Small intestine (tissue), 7 donors: Measurements from ENCODE around the gene OR10H2. TPM values are rescaled to one million over a fixed set of nuclear protein-coding genes. Genes with fewer than 3 reads are reported as not detected.
"Not testable (repeated sequence)": the region's sequence is repeated elsewhere in the genome, so short reads cannot be mapped to it uniquely, and the experiment has no call there.

Experiments
- DNase-seq, 2 donors: peaks; one replicate each; pipeline versions ENCODE4 v3.0.0 to v3.0.0-alpha.2; 2013
- FAIRE-seq: peaks from 2 replicates; lab custom pipeline; 2012; peaks lifted over from hg19 to GRCh38; lab: Jason Lieb, UNC
- H3K27ac ChIP-seq, 3 donors: one replicate each; pipeline ENCODE4 v1.5.1; 2013; ENCODE audit warnings: low read length in 2 of 3, mild to moderate bottlenecking in 2 of 3, control low read depth in 1 of 3, inconsistent platforms in 1 of 3, low read depth in 1 of 3, moderate library complexity in 1 of 3
- H3K27me3 ChIP-seq, 3 donors: one replicate each; pipeline ENCODE4 v1.6.1; 2013; ENCODE audit warnings: low read length in 3 of 3, inconsistent platforms in 1 of 3; ENCODE audit not compliant: control insufficient read depth in 3 of 3, insufficient read depth in 3 of 3
- H3K36me3 ChIP-seq, 3 donors: one replicate each; pipeline ENCODE4 v1.6.1; 2013; ENCODE audit warnings: low read length in 3 of 3, inconsistent platforms in 1 of 3, low read depth in 1 of 3, mild to moderate bottlenecking in 1 of 3, moderate library complexity in 1 of 3; ENCODE audit not compliant: control insufficient read depth in 3 of 3, insufficient read depth in 2 of 3
- H3K4me1 ChIP-seq, 3 donors: one replicate each; pipeline ENCODE4 v1.6.1; 2013; ENCODE audit warnings: low read length in 2 of 3, inconsistent platforms in 1 of 3, low read depth in 1 of 3, mild to moderate bottlenecking in 1 of 3, moderate library complexity in 1 of 3; ENCODE audit not compliant: control insufficient read depth in 3 of 3, insufficient read depth in 2 of 3
- H3K4me3 ChIP-seq, 3 donors: one replicate each; pipeline ENCODE4 v1.5.1; 2013; ENCODE audit warnings: low read length in 3 of 3, control low read depth in 1 of 3, inconsistent platforms in 1 of 3, low read depth in 1 of 3, mild to moderate bottlenecking in 1 of 3, moderate library complexity in 1 of 3
- H3K9me3 ChIP-seq, 2 donors: one replicate each; pipeline ENCODE4 v1.6.1; 2013; ENCODE audit warnings: low read depth in 1 of 2, low read length in 1 of 2; ENCODE audit not compliant: control insufficient read depth in 2 of 2, insufficient read depth in 1 of 2
- WGBS, 3 donors: extraction: QIAGEN DNeasy Blood & Tissue Kit; methylation state at CpG; one replicate each; pipeline ENCODE4 v1.1.7; 2013; 5-methylcytosine and 5-hydroxymethylcytosine counted together
- polyA plus RNA-seq, 4 donors: library from polyadenylated mRNA; stranded (reverse) in 3 of 4; unstranded in 1 of 4; fragments of 200-250 nt in 3 of 4; fragments of 120-200 nt in 1 of 4; gene quantifications; one replicate each; pipeline versions ENCODE4 v1.2.1 to v1.2.3, GENCODE V29; 2013
- donor health status: healthy with polysubstance abuse.
- donor health status: control.
- donor health status: control.
- donor health status: Bipolar disorder and iron deficiency.
- donor health status: healthy.

OR10H2 gene
- polyA plus RNA-seq, 4 donors, result not detected

DNA sequence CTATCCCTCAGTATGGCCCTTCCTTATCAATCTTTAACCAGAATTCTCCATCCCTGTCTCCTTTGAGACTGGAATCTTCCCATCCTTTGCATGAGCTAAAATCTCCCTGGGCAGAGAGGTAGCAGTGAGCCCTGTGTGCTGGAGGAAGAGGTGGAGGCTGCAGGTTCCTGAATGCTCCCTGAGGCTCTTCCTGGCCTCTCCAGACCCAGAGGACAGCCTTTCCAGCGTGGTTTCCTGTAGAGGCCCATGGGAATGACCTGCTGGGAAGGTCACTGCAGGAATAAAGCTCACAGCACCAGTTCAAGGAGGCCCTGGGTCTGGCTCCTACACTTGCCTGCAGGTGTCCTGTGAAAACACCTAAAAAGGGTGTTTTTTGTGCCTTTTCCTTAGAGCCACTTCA is 4.6 kb downstream of the OR10H2 start:
- no peak for FAIRE-seq
- no peak for DNase-seq
- H3K4me1 ChIP-seq, result no peaks in the 10 kb centered on the region
- no peaks in the 10 kb centered on the region for H3K9me3 ChIP-seq
- H3K27ac ChIP-seq, result no peak overlapping the region
- H3K36me3 ChIP-seq, result no peaks in the 10 kb centered on the region
- H3K4me3 ChIP-seq, result no peak overlapping the region
- whole genome bisulfite sequencing, 3 donors, result 14 to 33% (median 16%) methylated on average over 1 of the region's 1 CpG
- H3K27me3 ChIP-seq, result no peaks in the 10 kb centered on the region

DNA sequence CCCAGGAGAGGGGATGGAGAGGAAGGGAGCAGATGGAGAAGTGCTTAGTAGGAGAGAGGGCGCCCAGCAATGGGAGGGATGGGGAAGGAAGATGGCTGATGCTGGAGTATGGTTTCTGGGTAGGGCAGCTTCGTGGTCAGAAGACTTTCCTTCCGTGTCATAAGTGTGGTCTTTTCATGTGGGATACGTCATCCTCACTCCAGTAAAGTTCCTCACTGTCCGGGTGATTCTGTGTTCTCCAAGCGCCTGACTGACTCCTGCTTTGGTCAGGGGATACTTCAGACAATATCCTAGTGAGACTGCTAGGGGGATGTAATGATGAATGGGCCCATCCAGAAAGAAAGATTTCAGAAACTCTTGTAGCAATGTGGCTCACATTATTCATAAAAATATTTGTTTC is 6.1 kb downstream of the OR10H2 start:
- H3K27me3 ChIP-seq, result no peaks in the 10 kb centered on the region
- no peaks in the 10 kb centered on the region for H3K9me3 ChIP-seq
- no peak for FAIRE-seq
- no peak for DNase-seq
- H3K4me1 ChIP-seq, result no peaks in the 10 kb centered on the region
- H3K36me3 ChIP-seq, result no peaks in the 10 kb centered on the region
- WGBS, 3 donors, result 62 to 68% (median 67%) methylated on average over 6 of the region's 6 CpGs
- no peak overlapping the region for H3K27ac ChIP-seq
- H3K4me3 ChIP-seq, result no peak overlapping the region

DNA sequence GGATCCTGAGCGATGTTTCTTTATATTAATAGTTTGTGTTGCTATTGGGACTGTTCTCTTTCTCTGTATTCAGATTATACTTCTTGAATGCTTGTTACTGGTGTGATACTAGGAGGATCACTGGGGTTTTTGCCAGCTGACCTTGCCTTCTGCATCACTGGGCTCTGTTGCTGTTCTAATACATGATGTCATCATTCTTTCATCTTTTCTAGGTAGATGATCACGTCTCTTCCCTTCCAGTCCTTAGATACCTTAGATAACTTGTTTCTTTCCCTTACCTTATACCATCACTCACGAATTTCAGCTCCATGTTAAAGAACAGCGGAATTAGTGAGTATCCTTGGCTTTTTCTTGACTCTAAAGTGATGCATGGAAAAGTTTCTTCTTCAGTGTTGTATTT is 9.9 kb downstream of the OR10H2 start, which contains the start of gene OR10H3:
Gene OR10H3 (plus strand): TSS at position 264 of the 400 bp plus-strand sequence. CDS start 3,408 bp downstream, outside the sequence.
- Histone ChIP-seq H3K27me3 (no peaks in the 10 kb centered on the region), H3K9me3 (peaks cover 3 to 4% of the 10 kb centered on the region in 2 donors), H3K4me1 (no peaks in the 10 kb centered on the region), H3K4me3 (no peak within 1 kb of the TSS), H3K36me3 (no peaks in the 10 kb centered on the region), H3K27ac (no peak within 1 kb of the TSS)
- WGBS, 3 donors, result 59 to 63% (median 60%) methylated on average over 4 of the region's 4 CpGs
- FAIRE-seq (no peak), DNase-seq (no peak)

DNA sequence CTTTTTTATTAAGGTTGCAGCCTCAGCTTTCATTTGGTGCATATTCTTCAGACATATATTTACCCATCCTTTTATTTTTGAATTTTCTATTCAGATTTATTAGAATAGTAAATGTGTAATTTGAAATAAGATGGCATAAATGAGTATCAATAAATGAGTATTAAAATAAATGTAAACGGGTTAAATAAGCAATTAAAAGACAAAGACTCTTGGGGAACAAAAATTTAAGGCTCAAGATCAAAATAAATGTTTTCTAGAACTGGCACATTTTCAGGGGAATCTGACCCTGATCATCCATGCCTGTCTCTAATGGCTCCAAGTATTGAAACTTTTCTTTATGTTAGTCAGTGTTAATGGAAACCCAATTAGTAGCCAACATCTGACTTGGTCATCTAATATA is 13.0 kb downstream of the OR10H2 start:
- no peak overlapping the region for H3K4me3 ChIP-seq
- 64 to 74% (median 70%) methylated on average over 1 of the region's 1 CpG for WGBS, 3 donors
- no peak overlapping the region for H3K27ac ChIP-seq

DNA sequence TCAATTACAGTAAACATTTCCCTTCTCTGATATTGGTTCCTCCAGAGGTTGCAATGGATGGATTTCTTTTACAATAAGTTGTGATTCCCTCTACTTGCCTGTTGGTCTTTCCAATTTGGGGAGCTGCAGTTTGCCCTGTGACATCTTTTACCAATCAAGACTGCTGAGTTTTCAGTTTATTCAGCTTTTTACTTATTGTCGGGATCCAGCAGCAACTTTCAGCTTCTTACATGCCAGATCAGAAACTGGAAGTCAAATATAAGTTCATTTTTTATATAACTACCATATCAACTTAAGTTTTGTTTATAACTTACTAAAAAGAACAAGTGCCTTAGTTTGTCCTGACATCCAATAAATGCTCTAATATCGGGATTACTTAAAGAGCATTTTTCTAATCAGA is 20.4 kb downstream of the OR10H2 start:
- Histone ChIP-seq H3K4me3 (no peak overlapping the region), H3K4me1 (no peaks in the 10 kb centered on the region), H3K9me3 (no peaks in the 10 kb centered on the region), H3K27me3 (peaks cover 0 to 6% (median 2%) of the 10 kb centered on the region in 3 donors), H3K27ac (no peak overlapping the region), H3K36me3 (no peaks in the 10 kb centered on the region)
- DNase-seq (no peak), FAIRE-seq (no peak)
- WGBS, 3 donors, result 71 to 86% (median 79%) methylated on average over 2 of the region's 2 CpGs

More for the DNA sequence above, 13.0 kb downstream of the OR10H2 start:
- no peak for FAIRE-seq
- H3K36me3 ChIP-seq, result no peaks in the 10 kb centered on the region
- peaks cover 3 to 4% of the 10 kb centered on the region in 2 donors for H3K9me3 ChIP-seq
- DNase-seq, result no peak
- H3K27me3 ChIP-seq, result no peaks in the 10 kb centered on the region
- no peaks in the 10 kb centered on the region for H3K4me1 ChIP-seq

DNA sequence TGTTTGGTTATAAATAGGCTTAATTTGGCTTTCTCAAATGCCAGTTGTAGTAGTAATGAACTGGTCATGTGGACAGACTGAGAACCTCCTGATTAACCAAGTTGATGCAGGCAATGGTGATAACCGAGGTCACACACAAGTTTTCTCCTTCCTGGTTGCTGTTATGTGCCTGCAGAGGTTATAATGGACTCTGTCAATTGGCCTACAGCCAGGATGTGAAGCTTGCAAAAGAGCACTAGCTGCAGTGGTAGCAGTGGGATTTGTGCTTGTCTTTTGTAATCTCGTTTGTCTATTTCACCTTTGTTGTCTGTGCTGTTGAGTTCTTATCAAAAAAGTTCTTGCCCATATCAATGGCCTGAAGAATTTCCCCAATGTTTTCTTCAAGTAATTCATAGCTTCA is 30.6 kb downstream of the OR10H2 start:
- DNase-seq (peak in 1 of 2 donors; percentile 41), FAIRE-seq (no peak)
- Histone ChIP-seq H3K4me1 (no peaks in the 10 kb centered on the region), H3K4me3 (no peak overlapping the region), H3K27ac (no peak overlapping the region), H3K36me3 (no peaks in the 10 kb centered on the region), H3K9me3 (no peaks in the 10 kb centered on the region), H3K27me3 (no peaks in the 10 kb centered on the region)
- 13 to 45% (median 34%) methylated on average over 2 of the region's 2 CpGs for WGBS, 3 donors

DNA sequence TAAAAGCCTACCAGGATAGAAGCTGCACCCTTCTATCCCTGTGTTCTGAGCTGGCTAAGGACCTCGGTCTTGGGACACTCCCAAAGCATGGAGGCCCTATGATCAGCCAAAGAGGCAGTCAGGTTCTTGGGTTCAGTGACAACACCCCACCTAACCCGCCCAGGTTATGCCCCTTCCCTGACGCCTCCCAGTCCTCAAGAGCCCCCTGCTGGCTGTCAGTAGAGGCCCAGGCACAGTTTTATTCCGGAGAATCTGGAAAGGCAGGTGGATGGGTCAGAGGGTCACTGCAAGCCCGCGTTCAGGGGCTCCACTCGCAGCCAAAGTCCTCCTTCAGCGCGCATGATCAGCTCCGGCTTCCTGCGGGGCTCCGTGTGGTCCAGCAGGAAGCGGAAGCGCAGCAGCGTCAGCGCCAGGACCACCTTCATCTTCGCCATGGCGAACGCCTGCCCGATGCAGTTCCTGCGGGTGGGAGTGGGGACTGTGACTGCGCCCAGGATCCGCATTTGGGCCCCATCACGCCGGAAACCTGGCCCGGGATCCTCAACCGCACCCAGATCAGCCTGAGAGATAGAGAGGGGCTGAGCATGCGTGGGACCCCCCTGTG is 32.2 kb downstream of the OR10H2 start:
- Histone ChIP-seq H3K4me3 (no peak overlapping the region), H3K9me3 (no peaks in the 10 kb centered on the region), H3K27me3 (no peaks in the 10 kb centered on the region), H3K4me1 (no peaks in the 10 kb centered on the region), H3K36me3 (no peaks in the 10 kb centered on the region), H3K27ac (no peak overlapping the region)
- DNase-seq (peak; percentile 22 to 43), FAIRE-seq (no peak)
- WGBS, 3 donors, result 30 to 36% (median 33%) methylated on average over 28 of the region's 28 CpGs

DNA sequence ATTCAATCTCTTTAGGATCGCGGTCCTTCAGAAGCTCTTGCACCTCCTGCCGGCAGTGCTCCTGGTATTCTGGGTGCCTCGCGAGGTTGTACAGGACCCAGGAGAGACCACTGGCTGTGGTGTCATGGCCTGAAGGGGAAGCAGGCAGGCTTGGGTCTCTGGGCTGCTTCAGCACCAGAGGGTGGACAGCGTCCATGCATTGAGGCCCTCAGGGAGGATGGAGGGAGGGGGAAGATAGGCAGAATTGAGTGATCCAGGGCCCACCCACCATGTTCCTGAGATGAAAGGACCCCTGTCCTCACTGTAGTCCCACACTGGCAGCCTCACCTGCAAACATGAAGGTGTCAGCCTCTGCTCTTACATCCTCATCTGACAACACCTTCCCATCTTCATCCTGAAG is 41.8 kb downstream of the OR10H2 start:
- Histone ChIP-seq H3K9me3 (no peaks in the 10 kb centered on the region), H3K4me3 (no peak overlapping the region), H3K27me3 (no peaks in the 10 kb centered on the region), H3K36me3 (no peaks in the 10 kb centered on the region), H3K27ac (no peak overlapping the region), H3K4me1 (no peaks in the 10 kb centered on the region)
- no peak for DNase-seq
- 37 to 39% (median 39%) methylated on average over 6 of the region's 6 CpGs for WGBS, 3 donors
- FAIRE-seq, result no peak

DNA sequence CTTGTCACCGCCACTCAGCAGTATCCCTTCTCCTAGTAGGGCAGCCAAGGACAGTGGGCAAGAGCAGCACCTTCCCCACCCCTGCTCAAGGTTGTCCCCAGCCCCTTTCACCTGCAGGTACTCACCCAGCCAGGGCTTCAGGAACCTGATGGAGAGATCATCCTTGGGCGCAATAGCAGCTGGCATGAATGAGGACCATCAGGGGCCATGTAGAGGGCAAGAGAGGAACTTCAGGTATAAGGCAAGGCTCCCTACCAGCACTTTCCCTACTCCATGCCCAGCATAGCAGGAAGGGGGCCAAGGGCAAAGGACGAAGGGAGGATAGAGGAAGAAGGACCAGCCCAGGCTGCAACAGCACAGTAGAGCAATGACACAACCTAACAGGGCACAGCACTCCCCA is 46.3 kb downstream of the OR10H2 start:
- 78 to 86% (median 79%) methylated on average over 2 to 3 of the region's 3 CpGs for WGBS, 3 donors
- not testable (repeated sequence) for H3K9me3 ChIP-seq, H3K4me1 ChIP-seq, FAIRE-seq, DNase-seq, H3K4me3 ChIP-seq, H3K27me3 ChIP-seq, H3K36me3 ChIP-seq, H3K27ac ChIP-seq
